K562 (cell line): ENCODE measurements around the gene TMEM129. TPM values are rescaled to one million over a fixed set of nuclear protein-coding genes. Genes with fewer than 3 reads are reported as not detected.

ENCODE experiments used
- COPS2 ChIP-seq: fragments of 450-650 bp; conservative IDR thresholded peaks from 2 replicates; pipeline ENCODE4 v1.6.1; 2016; ENCODE audit warnings: mild to moderate bottlenecking, moderate library complexity
- DMBX1 ChIP-seq: fragments of 250-450 bp; sonication (Bioruptor Pico); IDR thresholded peaks from 2 replicates; pipeline ENCODE4 v1.8.0; 2022; ENCODE audit warnings: inconsistent platforms, mild to moderate bottlenecking, moderate library complexity, borderline replicate concordance
- ETS2 ChIP-seq: IDR thresholded peaks from 2 replicates; pipeline ENCODE4 v1.6.1; 2016; ENCODE audit warnings: borderline replicate concordance, missing genetic modification characterization, mild to moderate bottlenecking, moderate library complexity, missing compliant biosample characterization; ENCODE audit not compliant: poor library complexity, severe bottlenecking
- NFRKB ChIP-seq: fragments of 450-650 bp; IDR thresholded peaks from 2 replicates; pipeline ENCODE4 v1.6.1; 2016; ENCODE audit warnings: low read depth
- NR4A1 ChIP-seq, 2 experiments: fragments of 250-450 bp in 1 of 2; fragments of 450-650 bp in 1 of 2; sonication (Bioruptor Pico) in 1 of 2; IDR thresholded peaks; 2 replicates each; pipeline versions ENCODE4 v1.4.0 to v1.6.1; 2016 to 2020; ENCODE audit warnings: mild to moderate bottlenecking in 2 of 2, missing compliant biosample characterization in 1 of 2, missing genetic modification characterization in 1 of 2, moderate library complexity in 1 of 2
- RBM14 ChIP-seq: fragments of 200-400 bp; formaldehyde crosslinking; IDR thresholded peaks from 2 replicates; pipeline ENCODE4 v1.6.1; 2018; ENCODE audit warnings: low read depth, mild to moderate bottlenecking, low read length, moderate library complexity, borderline replicate concordance; ENCODE audit not compliant: insufficient read depth
- SP2 ChIP-seq: IDR thresholded peaks from 2 replicates; pipeline ENCODE4 v1.6.1; 2011; ENCODE audit warnings: mild to moderate bottlenecking, low read depth, low read length, moderate library complexity; ENCODE audit not compliant: poor library complexity, severe bottlenecking; ENCODE audit errors: extremely low read depth
- SRSF1 ChIP-seq: fragments of 200-400 bp; formaldehyde crosslinking; IDR thresholded peaks from 2 replicates; pipeline ENCODE4 v1.6.1; 2017; ENCODE audit warnings: mild to moderate bottlenecking, low read depth, low read length, moderate library complexity
- STAT5B ChIP-seq: fragments of 250-450 bp; sonication (Bioruptor Pico); IDR thresholded peaks from 2 replicates; pipeline ENCODE4 v1.8.0; 2021; ENCODE audit warnings: mild to moderate bottlenecking, inconsistent platforms
- U2AF1 ChIP-seq: fragments of 200-400 bp; formaldehyde crosslinking; optimal IDR thresholded peaks from 2 replicates; pipeline ENCODE3; 2017; ENCODE audit warnings: mild to moderate bottlenecking, low read depth, low read length, moderate library complexity
- WHSC1 ChIP-seq: IDR thresholded peaks from one replicate; pipeline ENCODE4 v1.6.1; 2012; ENCODE audit warnings: low read length, control low read depth, inconsistent platforms
- ZNF174 ChIP-seq: fragments of 250-450 bp; sonication (Bioruptor Pico); IDR thresholded peaks from 2 replicates; pipeline ENCODE4 v1.4.0; 2020; ENCODE audit warnings: mild to moderate bottlenecking
- ZNF41 ChIP-seq: fragments of 250-450 bp; sonication (Bioruptor Pico); conservative IDR thresholded peaks from 2 replicates; pipeline ENCODE4 v1.4.0; 2020; ENCODE audit warnings: mild to moderate bottlenecking
- ZSCAN29 ChIP-seq: fragments of 450-650 bp; IDR thresholded peaks from 2 replicates; pipeline ENCODE4 v1.6.1; 2017
- ZZZ3 ChIP-seq: fragments of 450-650 bp; IDR thresholded peaks from 2 replicates; pipeline ENCODE4 v1.6.1; 2016; ENCODE audit warnings: antibody characterized with exemption, mild to moderate bottlenecking, moderate library complexity
- polyA plus RNA-seq, 8 experiments: library from polyadenylated mRNA; depleted of rRNA in 4 of 8; stranded (reverse) in 5 of 8; unstranded in 3 of 8; fragments of >200 nt; fragmentation: Nextera tagmentation in 2 of 8; fragmentation: Illumina TruSeq in 1 of 8; extraction: Ambion mirVana in 2 of 8; extraction: Trizol in 1 of 8; gene quantifications; 2 replicates each; pipeline versions ENCODE4 v1.2.1 to v1.2.3, GENCODE V29; 2011 to 2014; ENCODE audit warnings: inconsistent platforms in 1 of 8, missing spikeins in 1 of 8
- total RNA-seq, 7 experiments: library from RNA; depleted of rRNA in 6 of 7; stranded (reverse); fragments of >200 nt in 6 of 7; fragmentation: Illumina TruSeq in 2 of 7; extraction: Trizol in 2 of 7; gene quantifications; 2 replicates each; pipeline versions ENCODE4 v1.2.1 to v1.2.3, GENCODE V29; 2011 to 2021; ENCODE audit warnings: low replicate concordance in 1 of 7
- TF ChIP-seq, protein P1 (sequence below): fragments of 450-650 bp; IDR thresholded peaks from 2 replicates; pipeline ENCODE4 v1.6.1; 2017; ENCODE audit warnings: antibody characterized with exemption, mild to moderate bottlenecking
- TF ChIP-seq, protein P2 (sequence below), 2 experiments: fragments of 150-350 bp in 1 of 2; IDR thresholded peaks; 2 replicates each; pipeline ENCODE4 v1.6.1; 2012 to 2016; ENCODE audit warnings: low read depth in 2 of 2, low read length in 2 of 2, mild to moderate bottlenecking in 1 of 2, moderate library complexity in 1 of 2

TMEM129 gene
- total and polyA plus RNA-seq, 9 of the 15 experiments (the other 6 are each of a cell fraction or from before 2014, with no cell fraction given): 0.34 to 47.2 (median 18.8) TPM

DNA sequence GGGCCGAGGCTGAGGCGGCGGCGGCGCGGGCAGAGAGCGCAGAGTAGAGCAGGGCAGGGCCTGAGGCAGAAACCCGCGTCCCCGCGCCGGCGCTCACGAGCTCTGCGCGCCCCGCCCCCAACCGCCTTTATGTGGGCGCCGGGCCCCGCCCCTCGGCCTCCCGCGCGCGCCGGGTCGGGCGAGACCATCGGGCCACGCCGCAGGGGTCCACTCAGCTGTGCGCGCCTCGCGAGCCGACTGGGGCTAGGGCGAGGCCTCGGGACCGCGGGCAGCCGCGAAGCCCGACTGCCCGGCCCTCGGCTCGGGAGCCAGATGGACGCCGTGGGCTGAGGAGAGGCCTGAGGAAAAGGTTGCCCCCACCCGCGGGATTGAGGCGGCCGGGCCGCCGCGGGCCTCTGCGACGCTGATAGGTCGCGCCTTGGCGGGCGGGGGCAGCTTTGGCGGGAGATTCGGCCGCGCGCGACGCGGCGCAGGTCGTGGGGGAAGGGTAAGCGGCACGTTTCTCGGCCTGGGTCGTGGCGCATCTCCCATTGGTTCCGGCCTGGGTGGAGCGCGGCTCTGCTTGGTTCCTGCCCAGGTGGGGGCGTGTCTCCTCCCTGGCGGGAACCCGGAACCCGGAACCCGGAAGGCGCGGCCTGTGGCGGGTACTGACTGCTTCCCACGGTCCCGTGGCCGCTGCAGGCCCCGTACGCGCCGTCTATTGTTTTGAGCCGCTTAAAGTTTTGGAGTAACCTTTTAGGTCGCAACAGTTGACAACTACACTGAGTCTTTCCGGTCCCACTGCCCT lies 8.7 kb downstream of the TMEM129 start, which contains the start of gene SLBP (continued):
- TF ChIP-seq RBM14: no peak
- no peak for TF ChIP-seq SRSF1
- TF ChIP-seq NFRKB: no peak; the same call in 1 of the 2 replicates
- no peak for TF ChIP-seq NR4A1 (CRISPR knock-in tag; IDR thresholded peaks at IDR 0.05)
- TF ChIP-seq NR4A1 (tag; IDR thresholded peaks at IDR 0.05): no peak
- TF ChIP-seq STAT5B (CRISPR knock-in tag): no peak
- 0 out of 2 replicates have a peak, but pooled peaks have one; percentile 50 for TF ChIP-seq DMBX1 (CRISPR knock-in tag)
- no peak for TF ChIP-seq SP2
- peak; percentile 20 for TF ChIP-seq ETS2 (tag)
- TF ChIP-seq, protein P1, sequence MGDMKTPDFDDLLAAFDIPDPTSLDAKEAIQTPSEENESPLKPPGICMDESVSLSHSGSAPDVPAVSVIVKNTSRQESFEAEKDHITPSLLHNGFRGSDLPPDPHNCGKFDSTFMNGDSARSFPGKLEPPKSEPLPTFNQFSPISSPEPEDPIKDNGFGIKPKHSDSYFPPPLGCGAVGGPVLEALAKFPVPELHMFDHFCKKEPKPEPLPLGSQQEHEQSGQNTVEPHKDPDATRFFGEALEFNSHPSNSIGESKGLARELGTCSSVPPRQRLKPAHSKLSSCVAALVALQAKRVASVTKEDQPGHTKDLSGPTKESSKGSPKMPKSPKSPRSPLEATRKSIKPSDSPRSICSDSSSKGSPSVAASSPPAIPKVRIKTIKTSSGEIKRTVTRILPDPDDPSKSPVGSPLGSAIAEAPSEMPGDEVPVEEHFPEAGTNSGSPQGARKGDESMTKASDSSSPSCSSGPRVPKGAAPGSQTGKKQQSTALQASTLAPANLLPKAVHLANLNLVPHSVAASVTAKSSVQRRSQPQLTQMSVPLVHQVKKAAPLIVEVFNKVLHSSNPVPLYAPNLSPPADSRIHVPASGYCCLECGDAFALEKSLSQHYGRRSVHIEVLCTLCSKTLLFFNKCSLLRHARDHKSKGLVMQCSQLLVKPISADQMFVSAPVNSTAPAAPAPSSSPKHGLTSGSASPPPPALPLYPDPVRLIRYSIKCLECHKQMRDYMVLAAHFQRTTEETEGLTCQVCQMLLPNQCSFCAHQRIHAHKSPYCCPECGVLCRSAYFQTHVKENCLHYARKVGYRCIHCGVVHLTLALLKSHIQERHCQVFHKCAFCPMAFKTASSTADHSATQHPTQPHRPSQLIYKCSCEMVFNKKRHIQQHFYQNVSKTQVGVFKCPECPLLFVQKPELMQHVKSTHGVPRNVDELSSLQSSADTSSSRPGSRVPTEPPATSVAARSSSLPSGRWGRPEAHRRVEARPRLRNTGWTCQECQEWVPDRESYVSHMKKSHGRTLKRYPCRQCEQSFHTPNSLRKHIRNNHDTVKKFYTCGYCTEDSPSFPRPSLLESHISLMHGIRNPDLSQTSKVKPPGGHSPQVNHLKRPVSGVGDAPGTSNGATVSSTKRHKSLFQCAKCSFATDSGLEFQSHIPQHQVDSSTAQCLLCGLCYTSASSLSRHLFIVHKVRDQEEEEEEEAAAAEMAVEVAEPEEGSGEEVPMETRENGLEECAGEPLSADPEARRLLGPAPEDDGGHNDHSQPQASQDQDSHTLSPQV: peak; percentile 74
- TF ChIP-seq WHSC1: no peak
- TF ChIP-seq ZSCAN29: no peak
- TF ChIP-seq COPS2: no peak
- peak; percentile 84; the same call in 1 of the 2 replicates for TF ChIP-seq ZZZ3
- TF ChIP-seq U2AF1: peak; percentile 59
- no peak for TF ChIP-seq ZNF174 (CRISPR knock-in tag)
- TF ChIP-seq ZNF41 (CRISPR knock-in tag): no peak
- TF ChIP-seq, protein P2, sequence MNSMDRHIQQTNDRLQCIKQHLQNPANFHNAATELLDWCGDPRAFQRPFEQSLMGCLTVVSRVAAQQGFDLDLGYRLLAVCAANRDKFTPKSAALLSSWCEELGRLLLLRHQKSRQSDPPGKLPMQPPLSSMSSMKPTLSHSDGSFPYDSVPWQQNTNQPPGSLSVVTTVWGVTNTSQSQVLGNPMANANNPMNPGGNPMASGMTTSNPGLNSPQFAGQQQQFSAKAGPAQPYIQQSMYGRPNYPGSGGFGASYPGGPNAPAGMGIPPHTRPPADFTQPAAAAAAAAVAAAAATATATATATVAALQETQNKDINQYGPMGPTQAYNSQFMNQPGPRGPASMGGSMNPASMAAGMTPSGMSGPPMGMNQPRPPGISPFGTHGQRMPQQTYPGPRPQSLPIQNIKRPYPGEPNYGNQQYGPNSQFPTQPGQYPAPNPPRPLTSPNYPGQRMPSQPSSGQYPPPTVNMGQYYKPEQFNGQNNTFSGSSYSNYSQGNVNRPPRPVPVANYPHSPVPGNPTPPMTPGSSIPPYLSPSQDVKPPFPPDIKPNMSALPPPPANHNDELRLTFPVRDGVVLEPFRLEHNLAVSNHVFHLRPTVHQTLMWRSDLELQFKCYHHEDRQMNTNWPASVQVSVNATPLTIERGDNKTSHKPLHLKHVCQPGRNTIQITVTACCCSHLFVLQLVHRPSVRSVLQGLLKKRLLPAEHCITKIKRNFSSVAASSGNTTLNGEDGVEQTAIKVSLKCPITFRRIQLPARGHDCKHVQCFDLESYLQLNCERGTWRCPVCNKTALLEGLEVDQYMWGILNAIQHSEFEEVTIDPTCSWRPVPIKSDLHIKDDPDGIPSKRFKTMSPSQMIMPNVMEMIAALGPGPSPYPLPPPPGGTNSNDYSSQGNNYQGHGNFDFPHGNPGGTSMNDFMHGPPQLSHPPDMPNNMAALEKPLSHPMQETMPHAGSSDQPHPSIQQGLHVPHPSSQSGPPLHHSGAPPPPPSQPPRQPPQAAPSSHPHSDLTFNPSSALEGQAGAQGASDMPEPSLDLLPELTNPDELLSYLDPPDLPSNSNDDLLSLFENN (IDR thresholded peaks at IDR 0.05; ENCODE audit: low read depth in 2 of 2, low read length in 2 of 2): peak in 1 of 2 experiments; percentile 38; a peak in 1 of 4 replicates
